ENCODE measurements around the gene RREB1.

DNA sequence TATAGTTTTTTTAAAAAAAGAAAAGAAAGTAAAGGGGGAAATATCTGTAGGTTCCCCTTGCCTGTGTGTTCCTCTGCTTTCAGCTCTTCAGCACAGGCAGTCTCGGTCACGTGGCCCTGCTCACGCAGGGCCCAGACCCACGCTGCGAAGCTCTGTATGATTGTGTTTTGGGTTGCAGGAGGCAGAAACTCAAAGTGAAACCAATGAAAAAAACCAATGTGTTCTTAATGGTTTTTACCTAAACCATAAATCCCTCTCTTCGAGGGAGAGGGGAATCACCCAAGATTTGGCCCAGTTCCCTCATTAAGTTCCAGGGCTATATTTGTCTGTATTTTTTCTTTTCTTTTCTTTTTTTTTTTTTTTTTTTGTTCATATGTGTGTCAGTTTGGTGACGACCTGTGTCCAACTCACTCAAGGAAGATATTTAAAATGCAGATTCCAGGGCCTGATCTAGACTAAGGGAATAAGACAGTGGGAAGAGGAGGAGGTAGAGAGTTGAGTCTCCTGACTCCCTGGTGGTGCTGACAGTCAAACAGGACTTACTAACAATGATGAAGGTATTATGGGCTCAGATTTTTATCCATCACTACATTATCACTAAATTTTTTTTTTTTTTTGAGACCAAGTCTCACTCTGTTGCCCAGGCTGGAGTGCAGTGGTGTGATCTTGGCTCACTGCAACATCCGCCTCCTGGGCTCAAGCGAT lies 33.8 kb upstream of the RREB1 start:
- TF ChIP-seq BHLHE40 (IDR thresholded peaks at IDR 0.05; ENCODE audit: low read depth, low read length), result no peak
- TF ChIP-seq, protein P1, sequence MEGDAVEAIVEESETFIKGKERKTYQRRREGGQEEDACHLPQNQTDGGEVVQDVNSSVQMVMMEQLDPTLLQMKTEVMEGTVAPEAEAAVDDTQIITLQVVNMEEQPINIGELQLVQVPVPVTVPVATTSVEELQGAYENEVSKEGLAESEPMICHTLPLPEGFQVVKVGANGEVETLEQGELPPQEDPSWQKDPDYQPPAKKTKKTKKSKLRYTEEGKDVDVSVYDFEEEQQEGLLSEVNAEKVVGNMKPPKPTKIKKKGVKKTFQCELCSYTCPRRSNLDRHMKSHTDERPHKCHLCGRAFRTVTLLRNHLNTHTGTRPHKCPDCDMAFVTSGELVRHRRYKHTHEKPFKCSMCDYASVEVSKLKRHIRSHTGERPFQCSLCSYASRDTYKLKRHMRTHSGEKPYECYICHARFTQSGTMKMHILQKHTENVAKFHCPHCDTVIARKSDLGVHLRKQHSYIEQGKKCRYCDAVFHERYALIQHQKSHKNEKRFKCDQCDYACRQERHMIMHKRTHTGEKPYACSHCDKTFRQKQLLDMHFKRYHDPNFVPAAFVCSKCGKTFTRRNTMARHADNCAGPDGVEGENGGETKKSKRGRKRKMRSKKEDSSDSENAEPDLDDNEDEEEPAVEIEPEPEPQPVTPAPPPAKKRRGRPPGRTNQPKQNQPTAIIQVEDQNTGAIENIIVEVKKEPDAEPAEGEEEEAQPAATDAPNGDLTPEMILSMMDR (IDR thresholded peaks at IDR 0.05), result no peak
- TF ChIP-seq, protein P2, sequence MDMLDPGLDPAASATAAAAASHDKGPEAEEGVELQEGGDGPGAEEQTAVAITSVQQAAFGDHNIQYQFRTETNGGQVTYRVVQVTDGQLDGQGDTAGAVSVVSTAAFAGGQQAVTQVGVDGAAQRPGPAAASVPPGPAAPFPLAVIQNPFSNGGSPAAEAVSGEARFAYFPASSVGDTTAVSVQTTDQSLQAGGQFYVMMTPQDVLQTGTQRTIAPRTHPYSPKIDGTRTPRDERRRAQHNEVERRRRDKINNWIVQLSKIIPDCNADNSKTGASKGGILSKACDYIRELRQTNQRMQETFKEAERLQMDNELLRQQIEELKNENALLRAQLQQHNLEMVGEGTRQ (IDR thresholded peaks at IDR 0.05), result no peak
- no peak for TF ChIP-seq MAFK (IDR thresholded peaks at IDR 0.05; ENCODE audit: partially characterized antibody)
- TF ChIP-seq ZFP36 (IDR thresholded peaks at IDR 0.05; ENCODE audit: borderline replicate concordance, partially characterized antibody), result no peak
- TF ChIP-seq HDAC2 (IDR thresholded peaks at IDR 0.05), result no peak
- no peak for TF ChIP-seq ESRRA (IDR thresholded peaks at IDR 0.05; ENCODE audit: borderline replicate concordance, low read length)
- TF ChIP-seq CBX8 (IDR thresholded peaks at IDR 0.05), result no peak
- no peak for TF ChIP-seq EP300 (IDR thresholded peaks at IDR 0.05)
- TF ChIP-seq RARB (CRISPR knock-in tag; IDR thresholded peaks at IDR 0.05), result no peak
- no peak for TF ChIP-seq POLR2A (IDR thresholded peaks at IDR 0.05; ENCODE audit: low read length)
